ENCODE measurements around the gene SMG5.

- TF ChIP-seq CTCF (conservative IDR thresholded peaks at IDR 0.05; ENCODE audit: low read length) (no peak), EZH2phosphoT487 (IDR thresholded peaks at IDR 0.05; ENCODE audit: borderline replicate concordance, low read depth, low read length) (no peak)
Measured at GRCh38 chr1:156295391-156295947, 12.8 kb upstream of the SMG5 start, which contains the start of gene GLMP.
